CD4-positive, alpha-beta T cell treated with Interleukin-4 for 1 hour (primary cell): ENCODE measurements around the gene PDK1.
"Not testable (repeated sequence)": the region's sequence is repeated elsewhere in the genome, so short reads cannot be mapped to it uniquely, and the experiment has no call there.

Experiments
- DNase-seq, 2 donors: peaks; one replicate each; pipeline ENCODE4 v3.0.0-alpha.2; 2020 to 2022

PDK1 gene

DNA sequence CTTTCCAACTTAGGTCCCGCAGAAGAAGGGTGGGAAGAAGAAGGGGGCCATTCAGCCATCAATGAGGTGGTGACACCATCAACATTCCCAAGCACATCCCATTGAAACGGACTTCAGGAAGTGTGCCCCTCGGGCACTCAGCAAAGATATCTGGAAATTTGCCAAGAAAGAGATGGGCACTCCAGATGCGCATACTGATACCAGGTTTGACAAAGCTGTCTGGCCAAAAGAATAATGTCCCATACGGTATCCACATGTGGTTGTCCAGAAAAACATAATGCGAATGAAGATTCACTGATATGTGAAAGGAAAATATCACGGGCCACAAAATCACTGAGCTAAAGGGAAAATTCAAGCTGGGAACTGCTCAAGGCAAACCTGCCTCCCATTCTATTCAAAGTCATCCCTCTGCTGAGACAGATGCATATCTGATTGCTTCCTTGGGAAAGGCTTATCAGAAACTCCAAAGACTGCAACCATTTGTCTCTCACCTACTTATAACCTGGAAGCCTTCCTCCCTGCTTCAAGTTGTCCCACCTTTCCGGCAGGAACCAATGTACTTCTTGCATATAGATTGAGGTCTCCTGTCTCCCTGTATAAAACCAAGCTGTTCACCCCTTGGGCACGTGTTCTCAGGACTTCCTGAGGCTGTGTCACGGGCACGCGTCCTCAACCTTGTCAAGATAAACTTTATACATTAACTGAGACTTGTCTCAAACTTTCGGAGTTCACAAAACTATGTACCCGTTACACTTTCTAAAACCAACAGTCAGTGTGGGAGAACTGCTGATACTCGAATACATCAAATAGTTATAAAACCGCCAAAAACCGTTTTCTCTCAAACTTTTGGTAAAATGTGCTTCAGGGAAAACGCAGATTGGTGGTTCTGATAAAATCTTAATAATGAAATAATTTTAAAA is 1.3 kb upstream of the PDK1 start:
- DNase-seq = no peak

DNA sequence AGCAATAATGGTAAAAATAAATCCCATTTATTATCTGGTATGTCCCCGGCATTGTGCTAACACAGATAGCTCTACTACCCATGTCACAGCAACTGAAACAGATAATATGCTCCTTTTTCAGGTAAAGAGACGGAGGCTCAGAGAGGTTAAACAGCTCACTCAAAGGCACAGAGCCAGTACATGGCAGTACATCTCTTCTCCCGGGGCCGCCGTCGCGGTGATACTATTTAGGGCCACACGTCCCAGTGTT is 693 bp upstream of the PDK1 start:
- no peak for DNase-seq

- peak; percentile 51 to 60 for DNase-seq
These were observed 569 bp downstream of the PDK1 start for GRCh38 chr2:172556284-172557033.

DNA sequence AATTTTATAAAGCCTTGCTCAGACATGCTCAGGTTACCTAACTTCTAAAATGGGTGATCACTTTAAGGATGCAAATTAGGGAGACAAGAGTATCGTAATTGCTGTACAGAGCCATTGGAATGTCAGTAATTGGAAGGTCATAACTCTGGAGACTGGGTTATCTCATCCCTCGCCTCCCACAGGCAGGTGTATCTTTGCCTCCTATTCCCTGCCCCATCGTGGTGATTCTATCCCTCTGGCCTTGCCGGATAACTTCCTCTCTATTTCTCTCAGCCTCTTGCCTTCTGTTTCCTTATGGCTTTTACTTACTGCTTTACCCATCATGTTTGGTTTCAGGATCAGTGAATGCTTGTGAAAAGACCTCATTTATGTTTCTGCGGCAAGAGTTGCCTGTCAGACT is 2.5 kb downstream of the PDK1 start:
- no peak for DNase-seq

DNA sequence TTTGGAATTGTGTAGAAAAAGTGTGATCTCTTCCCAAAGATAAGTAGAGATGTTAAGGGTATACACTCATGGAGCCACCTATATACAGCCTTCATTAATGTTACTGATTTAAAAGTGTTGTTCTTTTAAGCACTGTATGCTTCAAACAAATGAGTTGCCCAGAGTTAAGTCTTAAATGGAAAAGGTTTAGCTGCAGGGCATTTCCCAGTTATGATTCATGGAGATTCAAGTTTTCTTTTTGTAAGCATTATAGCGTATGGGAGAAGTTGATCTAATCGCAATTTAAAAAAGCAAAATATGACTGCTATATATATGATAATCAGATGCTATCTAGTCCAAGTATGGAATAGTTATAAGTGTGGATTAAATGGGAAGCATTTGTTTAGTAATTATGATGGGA is 4.8 kb downstream of the PDK1 start:
- DNase-seq = no peak

- no peak for DNase-seq
These were observed 5.4 kb downstream of the PDK1 start for GRCh38 chr2:172561270-172561669.

- DNase-seq = no peak
These were observed 6.4 kb downstream of the PDK1 start for GRCh38 chr2:172562298-172562697.

- DNase-seq = no peak
These were observed 8.5 kb downstream of the PDK1 start for GRCh38 chr2:172564376-172564775.

GRCh38 chr2:172571245-172571644 is 15.4 kb downstream of the PDK1 start:
- no peak for DNase-seq

DNA sequence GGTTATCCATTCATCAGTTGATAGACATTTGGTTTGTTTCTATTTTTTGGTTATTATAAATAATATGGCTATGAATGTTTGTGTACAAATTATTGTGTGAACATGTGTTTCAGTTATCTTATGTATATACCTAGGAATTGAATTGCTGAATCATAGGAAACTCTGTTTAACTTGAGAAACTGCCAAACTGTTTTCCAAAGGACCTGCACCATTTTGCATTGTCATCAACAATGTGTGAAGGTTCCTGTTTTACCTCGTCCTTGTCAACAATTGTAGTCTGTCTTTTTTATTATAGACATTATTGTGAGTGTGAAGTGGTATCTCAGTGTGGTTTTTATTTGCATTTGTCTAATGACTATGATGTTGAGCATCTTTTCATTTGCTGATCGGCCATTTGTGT is 17.1 kb downstream of the PDK1 start:
- no peak for DNase-seq

- no peak for DNase-seq
These were observed 19.1 kb downstream of the PDK1 start for GRCh38 chr2:172574965-172575364.

- DNase-seq = no peak
These were observed 22.2 kb downstream of the PDK1 start for GRCh38 chr2:172578054-172578453.

- DNase-seq = no peak
These were observed 23.1 kb downstream of the PDK1 start for GRCh38 chr2:172578860-172579512.

DNA sequence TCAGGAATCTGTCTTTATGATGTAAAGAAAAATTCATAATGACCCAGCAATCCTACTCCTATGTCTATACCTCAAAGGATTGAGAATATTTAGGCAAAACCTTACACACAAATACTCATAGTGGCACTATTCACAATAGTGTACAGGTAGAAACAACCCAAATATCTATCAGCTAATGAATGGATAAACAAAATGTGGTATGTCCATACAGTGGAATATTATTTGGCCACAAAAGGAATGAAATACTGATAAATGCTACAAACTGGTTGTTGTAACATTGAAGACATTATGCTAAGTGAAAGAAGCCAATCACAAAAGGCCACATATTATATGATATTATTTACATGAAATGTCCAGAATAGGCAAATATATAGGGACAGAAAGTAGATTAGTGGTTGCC is 24.7 kb downstream of the PDK1 start:
- DNase-seq = no peak

DNA sequence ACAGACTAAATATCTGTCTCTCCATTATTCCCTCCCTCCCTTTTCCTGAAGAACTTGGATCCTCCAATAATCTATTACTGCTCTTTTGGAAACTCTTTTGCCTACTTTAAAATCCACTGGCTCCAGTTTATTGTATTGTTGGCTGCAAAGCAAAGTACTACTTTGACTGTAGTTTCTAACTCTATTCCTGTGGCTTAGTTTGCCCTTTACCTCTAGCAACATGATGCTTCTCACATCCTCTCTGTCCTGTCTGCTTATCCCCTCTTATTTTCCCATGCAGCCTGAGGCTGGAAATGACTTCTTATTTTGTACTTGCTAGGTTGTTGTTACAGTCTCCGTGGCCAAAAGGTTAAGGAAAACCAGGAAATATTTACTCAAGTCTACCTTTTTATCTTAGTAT is 26.8 kb downstream of the PDK1 start:
- DNase-seq = no peak

DNA sequence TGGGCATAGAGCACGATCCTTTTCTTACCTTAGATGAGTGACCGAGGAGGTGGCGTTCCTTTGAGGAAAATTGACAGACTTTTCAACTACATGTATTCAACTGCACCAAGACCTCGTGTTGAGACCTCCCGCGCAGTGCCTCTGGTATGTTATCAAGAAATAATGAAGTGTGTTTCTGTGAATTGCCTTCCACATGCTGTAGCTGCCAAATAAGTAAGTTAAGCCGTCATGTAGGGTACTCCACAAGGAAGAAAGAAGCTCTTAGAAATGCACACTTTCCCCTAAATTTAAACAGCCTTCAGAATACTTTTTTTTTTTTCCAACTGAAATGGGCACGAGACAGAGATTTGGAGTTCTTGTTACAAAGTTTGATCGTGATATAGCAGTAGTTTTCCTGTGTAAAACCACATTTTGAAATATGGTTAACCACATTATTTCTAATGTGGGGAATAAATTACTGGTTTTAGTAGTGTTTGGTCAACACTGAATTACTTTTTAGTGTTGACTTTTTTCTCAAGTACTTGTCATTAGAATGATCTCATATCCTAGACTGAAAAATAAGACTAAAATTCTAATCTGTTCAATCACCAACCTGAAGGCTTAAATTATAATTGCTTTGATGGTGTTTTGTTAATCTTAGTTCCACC is 30.5 kb downstream of the PDK1 start:
- peak in 1 of 2 donors; percentile 13 for DNase-seq

DNA sequence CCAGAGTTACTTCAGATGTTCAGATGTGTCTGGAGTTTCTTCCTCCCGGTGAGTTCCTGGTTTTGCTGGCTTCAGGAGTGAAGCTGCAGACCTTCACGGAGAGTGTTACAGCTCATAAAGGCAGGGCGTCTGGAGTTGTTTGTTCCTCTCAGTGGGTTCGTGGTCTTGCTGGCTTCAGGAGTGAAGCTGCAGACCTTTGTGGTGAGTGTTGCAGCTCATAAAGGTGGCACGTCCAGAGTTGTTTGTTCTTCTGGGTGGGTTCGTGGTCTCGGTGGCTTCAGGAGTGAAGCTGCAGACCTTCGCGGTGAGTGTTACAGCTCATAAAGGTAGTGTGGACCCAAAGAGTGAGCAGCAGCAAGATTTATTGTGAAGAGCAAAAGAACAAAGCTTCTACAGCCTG is 31.3 kb downstream of the PDK1 start:
- DNase-seq = not testable (repeated sequence)

GRCh38 chr2:172588931-172589330 is 33.0 kb downstream of the PDK1 start:
- no peak for DNase-seq

DNA sequence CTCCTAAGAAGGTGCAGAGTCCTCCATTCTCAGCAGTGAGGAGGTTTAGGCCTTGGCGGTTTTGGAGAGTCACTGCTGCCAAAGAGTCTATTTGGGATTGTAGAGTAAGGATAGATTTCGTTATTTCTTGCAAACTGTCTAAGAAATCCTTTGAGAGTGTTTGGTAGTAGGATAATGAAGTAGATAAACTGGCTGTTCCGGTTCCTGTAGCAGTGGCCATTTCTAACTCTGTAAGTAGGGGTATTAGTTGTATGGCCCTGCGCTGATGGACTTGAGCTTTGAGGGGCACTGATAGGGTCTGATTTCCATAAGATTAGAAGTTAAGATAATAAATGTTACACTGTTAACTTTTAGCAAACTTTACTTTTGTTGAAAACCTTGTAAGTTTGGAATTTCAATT is 35.5 kb downstream of the PDK1 start:
- DNase-seq = not testable (repeated sequence)

- not testable (repeated sequence) for DNase-seq
These were observed 36.3 kb downstream of the PDK1 start for GRCh38 chr2:172592190-172592589.

DNA sequence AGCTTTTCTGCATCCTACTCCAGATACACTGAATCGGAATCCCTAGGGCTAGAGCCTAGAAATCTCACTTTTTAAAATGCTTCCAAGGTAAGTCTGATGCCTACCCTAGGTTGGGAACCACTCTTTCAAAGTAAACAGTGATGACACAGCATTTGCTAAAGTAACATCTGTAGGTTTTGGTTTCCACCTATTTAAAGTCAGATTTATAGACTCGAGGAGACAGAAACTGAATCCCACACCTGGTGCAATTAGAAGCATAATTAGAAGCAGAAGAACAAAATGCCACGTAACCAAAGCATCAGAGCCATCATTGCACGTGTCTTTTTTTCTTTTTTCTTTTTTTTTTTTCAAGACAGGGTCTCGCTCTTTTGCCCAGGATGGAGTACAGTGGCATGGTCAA is 40.9 kb downstream of the PDK1 start:
- no peak for DNase-seq

GRCh38 chr2:172597176-172597842 is 41.4 kb downstream of the PDK1 start:
- DNase-seq = no peak

GRCh38 chr2:172599947-172600346 is 44.1 kb downstream of the PDK1 start:
- DNase-seq = no peak
